Mucosa of rectum (tissue), 2 donors: Measurements from ENCODE around the gene KYAT1.
A peak's percentile ranks its signal among the peaks of the same experiment; 100 is the strongest.

Source experiments
- H3K27ac ChIP-seq, 2 donors: one replicate each; pipeline ENCODE4 v1.7.0; 2013; ENCODE audit warnings: inconsistent platforms in 2 of 2, low read depth in 2 of 2, low read length in 2 of 2
- H3K27me3 ChIP-seq, 2 donors: one replicate each; pipeline ENCODE4 v1.7.0; 2013; ENCODE audit warnings: low read length in 2 of 2; ENCODE audit not compliant: control insufficient read depth in 2 of 2, insufficient read depth in 2 of 2
- H3K36me3 ChIP-seq, 2 donors: one replicate each; pipeline ENCODE4 v1.7.0; 2013; ENCODE audit warnings: low read length in 2 of 2; ENCODE audit not compliant: control insufficient read depth in 2 of 2, insufficient read depth in 2 of 2
- H3K4me1 ChIP-seq, 2 donors: one replicate each; pipeline ENCODE4 v1.7.0; 2013; ENCODE audit warnings: low read length in 2 of 2, mild to moderate bottlenecking in 1 of 2; ENCODE audit not compliant: control insufficient read depth in 2 of 2, insufficient read depth in 2 of 2
- H3K4me3 ChIP-seq, 2 donors: one replicate each; pipeline ENCODE4 v1.7.0; 2013; ENCODE audit warnings: low read length in 2 of 2
- H3K9ac ChIP-seq, 2 donors: one replicate each; pipeline ENCODE4 v1.7.0; 2013; ENCODE audit warnings: low read length in 2 of 2, low read depth in 1 of 2, mild to moderate bottlenecking in 1 of 2
- H3K9me3 ChIP-seq, 2 donors: one replicate each; pipeline ENCODE4 v1.7.0; 2013; ENCODE audit warnings: low read length in 2 of 2; ENCODE audit not compliant: control insufficient read depth in 2 of 2
- donor health status: healthy.
- donor health status: Normal muscosa, but diverticular disease.

KYAT1 gene

GRCh38 chr9:128828719-128829452 lies 52.9 kb downstream of the KYAT1 start:
- no peaks in the 10 kb centered on the region for H3K9me3 ChIP-seq
- H3K9ac ChIP-seq = peak overlapping the region; percentile 79 to 86
- peaks cover 5 to 8% of the 10 kb centered on the region in 2 donors for H3K4me1 ChIP-seq
- H3K4me3 ChIP-seq = peak overlapping the region; percentile 88 to 92
- H3K36me3 ChIP-seq = peaks cover 18 to 32% of the 10 kb centered on the region in 2 donors
- peak overlapping the region in 1 of 2 donors; percentile 68 for H3K27ac ChIP-seq
- H3K27me3 ChIP-seq = no peaks in the 10 kb centered on the region

GRCh38 chr9:128828267-128828666 lies 53.5 kb downstream of the KYAT1 start:
- Histone ChIP-seq H3K27ac (no peak overlapping the region), H3K27me3 (no peaks in the 10 kb centered on the region), H3K9ac (no peak overlapping the region), H3K4me3 (peak overlapping the region in 1 of 2 donors; percentile 92), H3K9me3 (no peaks in the 10 kb centered on the region), H3K4me1 (peaks cover 5 to 8% of the 10 kb centered on the region in 2 donors), H3K36me3 (peaks cover 21 to 35% of the 10 kb centered on the region in 2 donors)

GRCh38 chr9:128825923-128826700 lies 55.6 kb downstream of the KYAT1 start:
- no peak overlapping the region for H3K4me3 ChIP-seq
- H3K9ac ChIP-seq = no peak overlapping the region
- no peaks in the 10 kb centered on the region for H3K27me3 ChIP-seq
- H3K4me1 ChIP-seq = peaks cover 5 to 8% of the 10 kb centered on the region in 2 donors
- H3K27ac ChIP-seq = no peak overlapping the region
- peaks cover 42 to 54% of the 10 kb centered on the region in 2 donors for H3K36me3 ChIP-seq
- H3K9me3 ChIP-seq = no peaks in the 10 kb centered on the region

DNA sequence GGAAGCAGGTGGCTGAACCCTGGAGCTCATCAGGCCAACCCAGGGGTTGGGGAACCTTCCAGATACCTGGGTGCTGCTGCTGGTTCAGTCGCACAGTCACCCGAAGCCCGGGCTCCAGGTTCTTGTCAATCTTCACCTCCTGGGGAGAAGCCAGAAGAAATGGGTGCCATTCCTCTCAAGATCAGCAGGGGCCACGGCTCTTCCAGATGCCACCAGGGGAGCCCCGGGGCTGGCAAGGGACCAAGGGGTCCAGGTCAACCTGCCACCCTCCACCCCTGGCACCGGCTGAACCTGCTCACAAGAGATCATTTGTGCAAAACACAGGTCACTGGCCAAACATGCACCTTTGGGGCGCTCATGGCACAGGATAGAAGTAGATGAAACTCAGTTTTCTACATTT lies 56.8 kb downstream of the KYAT1 start:
- H3K27me3 ChIP-seq = no peaks in the 10 kb centered on the region
- H3K4me1 ChIP-seq = peaks cover 12 to 13% of the 10 kb centered on the region in 2 donors
- peaks cover 42 to 54% of the 10 kb centered on the region in 2 donors for H3K36me3 ChIP-seq
- H3K9me3 ChIP-seq = no peaks in the 10 kb centered on the region
- no peak overlapping the region for H3K9ac ChIP-seq
- H3K4me3 ChIP-seq = no peak overlapping the region
- no peak overlapping the region for H3K27ac ChIP-seq

- Histone ChIP-seq H3K36me3 (peaks cover 42 to 54% of the 10 kb centered on the region in 2 donors), H3K27me3 (no peaks in the 10 kb centered on the region), H3K27ac (no peak overlapping the region), H3K4me3 (no peak overlapping the region), H3K9me3 (no peaks in the 10 kb centered on the region), H3K9ac (no peak overlapping the region), H3K4me1 (peaks cover 19 to 21% of the 10 kb centered on the region in 2 donors)
Observed at GRCh38 chr9:128823903-128824406, 57.8 kb downstream of the KYAT1 start.

DNA sequence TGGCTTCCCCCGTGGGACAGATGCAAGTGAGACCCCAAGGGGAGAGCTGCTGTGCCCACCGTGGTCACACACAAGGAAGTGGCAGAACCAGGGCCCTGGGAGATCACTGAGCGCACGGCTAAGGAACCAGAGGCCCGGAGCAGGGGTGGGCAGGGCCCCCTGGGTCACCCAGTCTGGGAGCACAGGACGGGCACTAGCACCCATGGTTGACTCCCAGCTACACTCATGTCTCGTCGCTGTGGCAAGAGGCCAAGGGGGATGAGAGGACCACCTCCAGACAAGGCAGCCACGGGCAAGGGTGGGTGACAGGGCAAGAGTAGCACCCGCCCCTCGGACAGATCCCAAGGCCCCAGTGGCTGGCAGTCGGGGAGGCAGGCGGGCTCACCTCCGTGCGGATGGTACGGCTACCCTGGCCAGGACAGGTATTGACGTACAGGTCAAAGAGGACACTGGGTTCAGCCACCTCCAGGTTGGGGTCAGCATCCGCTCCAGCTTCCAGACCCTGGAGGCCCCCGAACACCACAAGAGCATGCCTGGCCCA lies 58.3 kb downstream of the KYAT1 start:
- no peak overlapping the region for H3K27ac ChIP-seq
- peaks cover 15 to 16% of the 10 kb centered on the region in 2 donors for H3K4me1 ChIP-seq
- no peak overlapping the region for H3K9ac ChIP-seq
- H3K4me3 ChIP-seq = no peak overlapping the region
- peaks cover 42 to 54% of the 10 kb centered on the region in 2 donors for H3K36me3 ChIP-seq
- H3K9me3 ChIP-seq = no peaks in the 10 kb centered on the region
- H3K27me3 ChIP-seq = no peaks in the 10 kb centered on the region

GRCh38 chr9:128822407-128823042 lies 59.2 kb downstream of the KYAT1 start:
- H3K9ac ChIP-seq = no peak overlapping the region
- no peak overlapping the region for H3K4me3 ChIP-seq
- no peak overlapping the region for H3K27ac ChIP-seq
- peaks cover 14 to 15% of the 10 kb centered on the region in 2 donors for H3K4me1 ChIP-seq
- H3K9me3 ChIP-seq = no peaks in the 10 kb centered on the region
- H3K36me3 ChIP-seq = peaks cover 42 to 49% of the 10 kb centered on the region in 2 donors
- no peaks in the 10 kb centered on the region for H3K27me3 ChIP-seq

- H3K27ac ChIP-seq = no peak overlapping the region
- peaks cover 38 to 43% of the 10 kb centered on the region in 2 donors for H3K36me3 ChIP-seq
Observed at GRCh38 chr9:128821584-128822406, 60.0 kb downstream of the KYAT1 start.

More at GRCh38 chr9:128821584-128822406, 60.0 kb downstream of the KYAT1 start:
- Histone ChIP-seq H3K4me3 (no peak overlapping the region), H3K4me1 (peaks cover 14 to 15% of the 10 kb centered on the region in 2 donors), H3K9me3 (no peaks in the 10 kb centered on the region), H3K27me3 (no peaks in the 10 kb centered on the region), H3K9ac (no peak overlapping the region)
